HL-60 (cell line): ENCODE data around the gene TDRD9.

Source experiments
- DNase-seq, 2 experiments: peaks; one replicate each; pipeline ENCODE4 v3.0.0-alpha.2; 2010 to 2020; ENCODE audit warnings: low read depth in 1 of 2, low spot score in 1 of 2
- H3K27ac ChIP-seq: fragments of 250-450 bp; sonication (Bioruptor Pico); replicated peaks from 2 replicates; pipeline ENCODE4 v1.5.1; 2020; ENCODE audit warnings: mild to moderate bottlenecking, moderate library complexity
- H3K27me3 ChIP-seq: fragments of 250-450 bp; sonication (Bioruptor Pico); 2 replicates; pipeline ENCODE4 v1.5.1; 2021; ENCODE audit warnings: mild to moderate bottlenecking, moderate library complexity; ENCODE audit not compliant: insufficient read depth, poor library complexity, severe bottlenecking
- H3K4me3 ChIP-seq: replicated peaks from 2 replicates; pipeline ENCODE4 v1.5.1; 2011; ENCODE audit warnings: mild to moderate bottlenecking, control low read depth, low read length; ENCODE audit not compliant: insufficient read depth
- CTCF ChIP-seq: IDR thresholded peaks from one replicate; pipeline ENCODE4 v1.5.1; 2011; ENCODE audit warnings: low read length, control low read depth, inconsistent platforms; ENCODE audit not compliant: insufficient read depth
- GABPA ChIP-seq: IDR thresholded peaks from 2 replicates; pipeline ENCODE4 v1.6.1; 2012; ENCODE audit warnings: low read depth
- POLR2AphosphoS5 ChIP-seq: IDR thresholded peaks from 2 replicates; pipeline ENCODE4 v1.6.1; 2012; ENCODE audit warnings: low read depth
- REST ChIP-seq: IDR thresholded peaks from 2 replicates; pipeline ENCODE4 v1.6.1; 2012; ENCODE audit warnings: low read depth; ENCODE audit not compliant: insufficient replicate concordance
- SPI1 ChIP-seq: IDR thresholded peaks from 2 replicates; pipeline ENCODE4 v1.6.1; 2012; ENCODE audit warnings: low read depth, mild to moderate bottlenecking, borderline replicate concordance

The TDRD9 gene

DNA sequence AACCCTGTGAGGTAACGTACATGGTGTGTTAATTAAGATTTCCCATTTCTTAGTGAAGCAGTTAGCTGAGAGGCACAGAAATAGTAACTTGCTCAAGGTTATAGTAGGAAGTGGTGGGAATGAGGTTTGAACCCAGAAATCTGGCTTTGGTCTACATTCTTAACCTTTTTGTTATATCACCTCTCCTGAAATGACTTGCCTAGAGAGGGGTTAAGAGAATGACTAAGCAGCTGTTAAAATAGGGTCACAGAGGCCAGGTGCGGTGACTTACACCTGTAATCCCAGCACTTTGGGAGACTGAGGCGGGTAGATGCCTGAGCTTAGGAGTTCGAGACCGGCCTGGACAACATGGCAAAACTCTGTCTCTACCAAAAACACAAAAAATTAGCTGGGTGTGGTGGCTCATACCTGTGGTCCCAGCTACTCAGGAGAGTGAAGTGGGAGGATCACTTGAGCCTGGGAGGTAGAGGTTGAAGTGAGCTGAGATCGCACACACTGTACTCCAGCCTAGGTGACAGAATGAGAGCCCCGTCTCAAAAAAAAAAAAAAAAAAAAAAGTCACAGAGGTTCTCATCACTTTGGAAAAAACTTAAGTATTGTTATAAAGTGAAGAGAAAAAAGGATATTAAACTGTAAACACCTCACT, 71.7 kb downstream of the TDRD9 start:
- peaks cover 2% of the 10 kb centered on the region for H3K27me3 ChIP-seq
- no peak for TF ChIP-seq REST
- TF ChIP-seq CTCF: no peak
- DNase-seq: no peak
- H3K27ac ChIP-seq: no peak overlapping the region
- no peak overlapping the region for H3K4me3 ChIP-seq

- TF ChIP-seq POLR2AphosphoS5 (no peak), GABPA (no peak), CTCF (no peak), SPI1 (no peak), REST (no peak)
- Histone ChIP-seq H3K27me3 (peaks cover 2% of the 10 kb centered on the region), H3K27ac (no peak overlapping the region), H3K4me3 (no peak overlapping the region)
- DNase-seq: no peak
Measured at GRCh38 chr14:104001003-104001402, 72.7 kb downstream of the TDRD9 start.

DNA sequence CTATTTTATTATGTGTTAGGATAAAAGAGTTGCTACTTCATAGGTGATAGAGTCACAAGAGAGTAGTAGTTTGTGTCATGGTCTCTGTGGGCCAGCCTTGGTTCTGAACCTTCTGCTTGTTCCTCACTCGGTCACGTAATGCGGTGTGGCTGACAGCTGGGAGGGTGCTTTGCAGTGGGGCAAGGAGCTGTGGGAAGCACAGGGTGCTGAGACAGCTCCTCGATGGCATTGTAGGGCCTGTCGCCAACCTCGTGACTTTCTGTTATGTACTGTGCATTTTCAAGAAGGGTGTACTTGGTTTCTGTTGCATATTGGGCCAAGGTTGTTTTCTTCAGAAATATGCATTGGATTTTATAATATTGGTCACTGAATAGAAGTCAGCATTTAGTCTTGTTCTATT, 75.4 kb downstream of the TDRD9 start:
- no peak for DNase-seq

More for the DNA sequence above, 75.4 kb downstream of the TDRD9 start:
- no peak overlapping the region for H3K4me3 ChIP-seq
- TF ChIP-seq GABPA (no peak), SPI1 (no peak), REST (no peak), CTCF (no peak), POLR2AphosphoS5 (no peak)
- no peaks in the 10 kb centered on the region for H3K27me3 ChIP-seq
- no peak overlapping the region for H3K27ac ChIP-seq
